ENCODE results near the gene MID1. TPM values are rescaled to one million over a fixed set of nuclear protein-coding genes. Genes with fewer than 3 reads are reported as not detected.
A peak's percentile ranks its signal among the peaks of the same experiment; 100 is the strongest.

The MID1 gene
- polyA plus RNA-seq, 2 of the 4 experiments (the other 2 are of a cell fraction), result 59.5 to 106 TPM

DNA sequence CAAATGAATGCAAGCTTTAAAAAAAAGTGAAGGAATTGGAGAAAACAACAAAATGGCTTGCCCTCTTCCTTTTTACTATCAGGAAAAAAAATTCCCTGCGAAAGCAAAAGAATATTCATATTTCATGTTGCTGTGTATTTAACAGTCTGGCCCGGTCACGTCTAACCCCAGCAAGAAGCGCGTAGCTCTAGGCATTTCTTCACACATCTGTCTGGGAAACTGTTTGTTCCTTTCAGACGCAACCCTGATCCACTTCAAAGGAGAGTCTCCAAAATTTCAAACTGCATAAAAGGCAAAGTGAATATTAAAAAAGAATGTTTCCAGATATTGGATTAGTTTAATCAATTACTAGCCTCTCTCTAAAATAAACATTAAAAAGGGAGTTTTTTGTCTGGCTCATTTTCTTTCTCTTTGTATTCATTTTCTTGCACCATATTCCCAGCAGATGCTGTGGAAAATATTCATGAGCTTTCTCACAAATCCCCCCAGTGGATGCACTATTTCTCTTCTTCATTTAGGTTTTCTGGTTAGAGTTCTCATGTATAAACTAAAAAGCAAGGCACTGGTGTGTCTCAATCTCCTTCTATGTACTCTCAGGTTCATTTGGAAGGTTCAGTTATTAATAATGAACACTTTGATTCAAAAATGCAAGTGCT is 145.3 kb downstream of the MID1 start:
- POLR2A ChIA-PET, result no interaction called here
- H3K4me1 ChIP-seq, result peaks cover 30% of the 10 kb centered on the region
- no peaks in the 10 kb centered on the region for H3K9me3 ChIP-seq
- TF ChIP-seq, protein P1, sequence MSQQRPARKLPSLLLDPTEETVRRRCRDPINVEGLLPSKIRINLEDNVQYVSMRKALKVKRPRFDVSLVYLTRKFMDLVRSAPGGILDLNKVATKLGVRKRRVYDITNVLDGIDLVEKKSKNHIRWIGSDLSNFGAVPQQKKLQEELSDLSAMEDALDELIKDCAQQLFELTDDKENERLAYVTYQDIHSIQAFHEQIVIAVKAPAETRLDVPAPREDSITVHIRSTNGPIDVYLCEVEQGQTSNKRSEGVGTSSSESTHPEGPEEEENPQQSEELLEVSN (IDR thresholded peaks at IDR 0.05; ENCODE audit: borderline replicate concordance, low read depth), result no peak
- TF ChIP-seq EHF (CRISPR knock-in tag; IDR thresholded peaks at IDR 0.05), result no peak
- TF ChIP-seq POLR2A (IDR thresholded peaks at IDR 0.05; ENCODE audit: low read length), result no peak
- no peak for TF ChIP-seq CHD4 (IDR thresholded peaks at IDR 0.05; ENCODE audit: borderline replicate concordance)
- TF ChIP-seq JUNB (IDR thresholded peaks at IDR 0.05), result no peak
- no peak for TF ChIP-seq FOSB (CRISPR knock-in tag; IDR thresholded peaks at IDR 0.05)
- no peak for TF ChIP-seq MAZ (IDR thresholded peaks at IDR 0.05; ENCODE audit: borderline replicate concordance, low read depth, low read length)
- no peak for TF ChIP-seq TP53 (CRISPR knock-in tag; IDR thresholded peaks at IDR 0.05)
- TF ChIP-seq CHD2 (IDR thresholded peaks at IDR 0.05; ENCODE audit: low read length, partially characterized antibody), result no peak
- TF ChIP-seq RARB (CRISPR knock-in tag; IDR thresholded peaks at IDR 0.05), result no peak
- TF ChIP-seq MYC (IDR thresholded peaks at IDR 0.05; ENCODE audit: borderline replicate concordance, low read length), result no peak
- no peak for TF ChIP-seq CBX2 (IDR thresholded peaks at IDR 0.05; ENCODE audit: borderline replicate concordance, low read depth)
- TF ChIP-seq ZC3H11A (IDR thresholded peaks at IDR 0.05), result no peak
- no peak for TF ChIP-seq FOSL2 (IDR thresholded peaks at IDR 0.05)
- TF ChIP-seq FOSL2 (CRISPR knock-in tag; IDR thresholded peaks at IDR 0.05), result no peak
- TF ChIP-seq ESRRA (IDR thresholded peaks at IDR 0.05; ENCODE audit: borderline replicate concordance, low read length), result no peak
- no peak for TF ChIP-seq ZSCAN20 (CRISPR knock-in tag; IDR thresholded peaks at IDR 0.05)
- TF ChIP-seq, protein P2, sequence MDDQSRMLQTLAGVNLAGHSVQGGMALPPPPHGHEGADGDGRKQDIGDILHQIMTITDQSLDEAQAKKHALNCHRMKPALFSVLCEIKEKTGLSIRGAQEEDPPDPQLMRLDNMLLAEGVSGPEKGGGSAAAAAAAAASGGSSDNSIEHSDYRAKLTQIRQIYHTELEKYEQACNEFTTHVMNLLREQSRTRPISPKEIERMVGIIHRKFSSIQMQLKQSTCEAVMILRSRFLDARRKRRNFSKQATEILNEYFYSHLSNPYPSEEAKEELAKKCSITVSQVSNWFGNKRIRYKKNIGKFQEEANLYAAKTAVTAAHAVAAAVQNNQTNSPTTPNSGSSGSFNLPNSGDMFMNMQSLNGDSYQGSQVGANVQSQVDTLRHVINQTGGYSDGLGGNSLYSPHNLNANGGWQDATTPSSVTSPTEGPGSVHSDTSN (IDR thresholded peaks at IDR 0.05), result no peak
- TF ChIP-seq HEYL (CRISPR knock-in tag; IDR thresholded peaks at IDR 0.05), result no peak
- no peak for TF ChIP-seq RNF2 (IDR thresholded peaks at IDR 0.05; ENCODE audit: borderline replicate concordance, low read depth)
- DNase-seq (ENCODE audit: low read depth in 1 of 2, low spot score in 1 of 2), result no peak
- H3K4me2 ChIP-seq, result no peak overlapping the region
- ATAC-seq, result no peak
- WGBS (ENCODE audit: missing lambda C conversion rate), result 85% methylated on average over 6 of the region's 6 CpGs
- FAIRE-seq, result peak; percentile 88
- CTCF ChIA-PET, result interaction anchor here (1.5 kb wide), 1 partner anchor 285 kb away, joined by 6 read pairs; no protein-coding TSS in a partner anchor
- H3K4me3 ChIP-seq, result no peak overlapping the region
- peak overlapping the region in 1 of 2 experiments; percentile 41; a peak in 1 of 6 replicates for H3K27ac ChIP-seq

DNA sequence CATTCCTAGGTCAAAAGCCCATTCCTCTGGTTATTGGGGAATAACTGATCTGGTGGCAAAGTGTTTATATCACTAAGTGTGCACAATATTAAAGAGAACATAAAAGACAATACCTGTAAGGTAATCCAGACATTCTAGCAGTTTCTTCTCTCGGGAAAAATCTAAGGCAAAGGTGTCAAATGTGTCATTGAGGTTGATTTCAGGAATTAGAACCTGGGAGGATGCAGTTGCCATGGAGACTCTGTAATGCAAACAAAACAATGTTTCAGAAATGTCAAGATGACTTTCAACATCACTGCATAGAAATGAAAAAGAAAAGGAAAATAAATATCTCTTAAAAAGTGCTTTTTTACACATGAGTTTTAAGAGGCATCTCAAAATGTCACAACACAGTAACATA is 145.9 kb downstream of the MID1 start:
- Histone ChIP-seq H3K4me1 (peaks cover 34% of the 10 kb centered on the region), H3K4me3 (no peak overlapping the region), H3K4me2 (no peak overlapping the region), H3K27ac (no peak overlapping the region; a peak in 1 of 6 replicates), H3K9me3 (no peaks in the 10 kb centered on the region)
- ATAC-seq (no peak), DNase-seq (ENCODE audit: low read depth in 1 of 2, low spot score in 1 of 2) (no peak), FAIRE-seq (no peak)
- 63% methylated on average over 1 of the region's 1 CpG for WGBS (ENCODE audit: missing lambda C conversion rate)
- POLR2A ChIA-PET, result no interaction called here
- CTCF ChIA-PET, result no interaction called here
- no peak for TF ChIP-seq RAD21 (conservative IDR thresholded peaks at IDR 0.05 in 1 of 2, IDR thresholded peaks at IDR 0.05 in 1 of 2)
- TF ChIP-seq, protein P3, sequence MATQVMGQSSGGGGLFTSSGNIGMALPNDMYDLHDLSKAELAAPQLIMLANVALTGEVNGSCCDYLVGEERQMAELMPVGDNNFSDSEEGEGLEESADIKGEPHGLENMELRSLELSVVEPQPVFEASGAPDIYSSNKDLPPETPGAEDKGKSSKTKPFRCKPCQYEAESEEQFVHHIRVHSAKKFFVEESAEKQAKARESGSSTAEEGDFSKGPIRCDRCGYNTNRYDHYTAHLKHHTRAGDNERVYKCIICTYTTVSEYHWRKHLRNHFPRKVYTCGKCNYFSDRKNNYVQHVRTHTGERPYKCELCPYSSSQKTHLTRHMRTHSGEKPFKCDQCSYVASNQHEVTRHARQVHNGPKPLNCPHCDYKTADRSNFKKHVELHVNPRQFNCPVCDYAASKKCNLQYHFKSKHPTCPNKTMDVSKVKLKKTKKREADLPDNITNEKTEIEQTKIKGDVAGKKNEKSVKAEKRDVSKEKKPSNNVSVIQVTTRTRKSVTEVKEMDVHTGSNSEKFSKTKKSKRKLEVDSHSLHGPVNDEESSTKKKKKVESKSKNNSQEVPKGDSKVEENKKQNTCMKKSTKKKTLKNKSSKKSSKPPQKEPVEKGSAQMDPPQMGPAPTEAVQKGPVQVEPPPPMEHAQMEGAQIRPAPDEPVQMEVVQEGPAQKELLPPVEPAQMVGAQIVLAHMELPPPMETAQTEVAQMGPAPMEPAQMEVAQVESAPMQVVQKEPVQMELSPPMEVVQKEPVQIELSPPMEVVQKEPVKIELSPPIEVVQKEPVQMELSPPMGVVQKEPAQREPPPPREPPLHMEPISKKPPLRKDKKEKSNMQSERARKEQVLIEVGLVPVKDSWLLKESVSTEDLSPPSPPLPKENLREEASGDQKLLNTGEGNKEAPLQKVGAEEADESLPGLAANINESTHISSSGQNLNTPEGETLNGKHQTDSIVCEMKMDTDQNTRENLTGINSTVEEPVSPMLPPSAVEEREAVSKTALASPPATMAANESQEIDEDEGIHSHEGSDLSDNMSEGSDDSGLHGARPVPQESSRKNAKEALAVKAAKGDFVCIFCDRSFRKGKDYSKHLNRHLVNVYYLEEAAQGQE (IDR thresholded peaks at IDR 0.05), result no peak
- no peak for TF ChIP-seq ZNF302 (CRISPR knock-in tag; IDR thresholded peaks at IDR 0.05)
- TF ChIP-seq RCOR1 (IDR thresholded peaks at IDR 0.05; ENCODE audit: low read depth, low read length), result no peak
- TF ChIP-seq GATA3 (IDR thresholded peaks at IDR 0.05; ENCODE audit: borderline replicate concordance), result no peak
- TF ChIP-seq MAFK (IDR thresholded peaks at IDR 0.05; ENCODE audit: partially characterized antibody), result no peak
- TF ChIP-seq HOXA7 (CRISPR knock-in tag; IDR thresholded peaks at IDR 0.05), result no peak
- TF ChIP-seq EHMT2 (IDR thresholded peaks at IDR 0.05; ENCODE audit: low read depth), result no peak
- no peak for TF ChIP-seq FOXS1 (CRISPR knock-in tag; IDR thresholded peaks at IDR 0.05)
- no peak for TF ChIP-seq RFX5 (IDR thresholded peaks at IDR 0.05)
- TF ChIP-seq KDM1A (IDR thresholded peaks at IDR 0.05; ENCODE audit: low read depth), result no peak
- no peak for TF ChIP-seq POLR2A (IDR thresholded peaks at IDR 0.05; ENCODE audit: low read length)
- no peak for TF ChIP-seq CHD2 (IDR thresholded peaks at IDR 0.05; ENCODE audit: low read length, partially characterized antibody)
- TF ChIP-seq, protein P4, sequence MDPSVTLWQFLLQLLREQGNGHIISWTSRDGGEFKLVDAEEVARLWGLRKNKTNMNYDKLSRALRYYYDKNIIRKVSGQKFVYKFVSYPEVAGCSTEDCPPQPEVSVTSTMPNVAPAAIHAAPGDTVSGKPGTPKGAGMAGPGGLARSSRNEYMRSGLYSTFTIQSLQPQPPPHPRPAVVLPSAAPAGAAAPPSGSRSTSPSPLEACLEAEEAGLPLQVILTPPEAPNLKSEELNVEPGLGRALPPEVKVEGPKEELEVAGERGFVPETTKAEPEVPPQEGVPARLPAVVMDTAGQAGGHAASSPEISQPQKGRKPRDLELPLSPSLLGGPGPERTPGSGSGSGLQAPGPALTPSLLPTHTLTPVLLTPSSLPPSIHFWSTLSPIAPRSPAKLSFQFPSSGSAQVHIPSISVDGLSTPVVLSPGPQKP (IDR thresholded peaks at IDR 0.05; ENCODE audit: low read depth, low read length), result no peak
- no peak for TF ChIP-seq KDM5A (IDR thresholded peaks at IDR 0.05)
- TF ChIP-seq MAZ (IDR thresholded peaks at IDR 0.05; ENCODE audit: borderline replicate concordance, low read depth, low read length), result no peak
- no peak for TF ChIP-seq JUNB (IDR thresholded peaks at IDR 0.05)
- no peak for TF ChIP-seq NPAS2 (CRISPR knock-in tag; IDR thresholded peaks at IDR 0.05; ENCODE audit: borderline replicate concordance)
